K562 (cell line): ENCODE results near the gene ZIC3. TPM values are rescaled to one million over a fixed set of nuclear protein-coding genes. Genes with fewer than 3 reads are reported as not detected.

Source experiments
- ATAC-seq: fragments of 200-7000 bp; cut with Tn5 transposase; 3 replicates; pipeline ENCODE4 v1.9.1; 2020; ENCODE audit warnings: moderate library complexity
- BruUV-seq: library from RNA; stranded (reverse); fragments of 400-500 nt; replicated peaks from 2 replicates; lab custom pipeline; 2021; lab: Mats Ljungman, UMichigan
- CTCF ChIA-PET: fragments of 300-600 bp; formaldehyde crosslinking; extraction: SDS; loops from one replicate; lab custom pipeline; 2021; ENCODE audit warnings: low intra/inter-chr PET ratio; lab: Yijun Ruan, JAX
- POLR2A ChIA-PET: fragments of 300-600, 350-650 bp; sonication (Branson Sonifier 250); formaldehyde crosslinking; extraction: SDS; loops from one replicate; lab custom pipeline; 2021; ENCODE audit warnings: antibody characterized with exemption, inconsistent platforms; lab: Yijun Ruan, JAX
- DNase-seq, 4 experiments: peaks; one replicate each; pipeline versions ENCODE4 v3.0.0 to v3.0.0-alpha.2; 2011 to 2018; ENCODE audit warnings: low spot score in 3 of 4, mixed read lengths in 3 of 4; ENCODE audit errors: extremely low read depth in 1 of 4
- FAIRE-seq: peaks from 2 replicates; lab custom pipeline; 2011; peaks lifted over from hg19 to GRCh38; lab: Jason Lieb, UNC
- H2AFZ ChIP-seq: 2 replicates; pipeline ENCODE4 v1.6.0; 2011; ENCODE audit warnings: low read depth, low read length, control low read depth, inconsistent platforms
- H3K27ac ChIP-seq: fragments of 200-600 bp; 3 replicates; pipeline ENCODE4 v1.8.0; 2011; ENCODE audit warnings: low read depth, mild to moderate bottlenecking, control low read depth, inconsistent platforms, low read length, moderate library complexity, mixed read lengths; ENCODE audit errors: extremely low read depth
- H3K27me3 ChIP-seq, 2 experiments: fragments of 300-600 bp in 1 of 2; 2 replicates in 1 of 2; 3 replicates in 1 of 2; pipeline versions ENCODE4 v1.6.0 to v1.8.0; 2011; ENCODE audit warnings: inconsistent platforms in 2 of 2, low read length in 2 of 2, mild to moderate bottlenecking in 1 of 2, mixed read lengths in 1 of 2, moderate library complexity in 1 of 2; ENCODE audit not compliant: control insufficient read depth in 2 of 2, insufficient read depth in 2 of 2
- H3K36me3 ChIP-seq: fragments of 300-600 bp; 3 replicates; pipeline ENCODE4 v1.8.0; 2011; ENCODE audit warnings: mild to moderate bottlenecking, low read length, inconsistent platforms; ENCODE audit not compliant: control insufficient read depth, insufficient read depth
- H3K4me1 ChIP-seq, 2 experiments: fragments of 200-600 bp in 1 of 2; replicated peaks in 1 of 2; 2 replicates in 1 of 2; 3 replicates in 1 of 2; pipeline versions ENCODE4 v1.5.1 to v1.8.0; 2011; ENCODE audit warnings: inconsistent platforms in 2 of 2, low read length in 2 of 2, mild to moderate bottlenecking in 1 of 2, mixed read lengths in 1 of 2, moderate library complexity in 1 of 2; ENCODE audit not compliant: control insufficient read depth in 2 of 2, insufficient read depth in 2 of 2
- H3K4me2 ChIP-seq: 2 replicates; pipeline ENCODE4 v1.6.1; 2011; ENCODE audit warnings: low read length, control low read depth, inconsistent platforms, mixed read lengths; ENCODE audit not compliant: insufficient read depth
- H3K4me3 ChIP-seq: fragments of 200-600 bp; sonication (generic), shearing (Covaris generic); 2 replicates; pipeline ENCODE4 v1.5.1; 2016; ENCODE audit warnings: control low read depth, inconsistent platforms
- H3K79me2 ChIP-seq: fragments of 200-600 bp; 3 replicates; pipeline ENCODE4 v1.8.0; 2011; ENCODE audit warnings: low read length, inconsistent platforms; ENCODE audit not compliant: control insufficient read depth, insufficient read depth
- H3K9ac ChIP-seq, 2 experiments: 2 replicates each; pipeline versions ENCODE4 v1.6.0 to v1.6.1; 2011; ENCODE audit warnings: low read depth in 2 of 2, low read length in 2 of 2, control low read depth in 1 of 2, inconsistent platforms in 1 of 2, mild to moderate bottlenecking in 1 of 2, mixed read lengths in 1 of 2; ENCODE audit not compliant: insufficient read depth in 1 of 2
- H3K9me1 ChIP-seq: one replicate; pipeline ENCODE4 v1.6.0; 2011; ENCODE audit warnings: inconsistent platforms, mild to moderate bottlenecking, low read length, moderate library complexity; ENCODE audit not compliant: control insufficient read depth, insufficient read depth
- H3K9me3 ChIP-seq: replicated peaks from 2 replicates; pipeline ENCODE4 v1.5.1; 2011; ENCODE audit warnings: low read depth, low read length, inconsistent platforms; ENCODE audit not compliant: control insufficient read depth, insufficient read depth
- H4K20me1 ChIP-seq: replicated peaks from 2 replicates; pipeline ENCODE4 v1.6.1; 2011; ENCODE audit warnings: low read length, inconsistent platforms, mixed read lengths; ENCODE audit not compliant: control insufficient read depth, insufficient read depth
- ETS2 ChIP-seq: IDR thresholded peaks from 2 replicates; pipeline ENCODE4 v1.6.1; 2016; ENCODE audit warnings: borderline replicate concordance, missing genetic modification characterization, mild to moderate bottlenecking, moderate library complexity, missing compliant biosample characterization; ENCODE audit not compliant: poor library complexity, severe bottlenecking
- FOXJ2 ChIP-seq: fragments of 200-800 bp; sonication (Bioruptor generic); IDR thresholded peaks from 2 replicates; pipeline ENCODE4 v1.6.1; 2016; ENCODE audit warnings: missing genetic modification characterization, missing compliant biosample characterization
- HSF4 ChIP-seq: fragments of 250-450 bp; sonication (Bioruptor Pico); IDR thresholded peaks from 2 replicates; pipeline ENCODE4 v2.1.2; 2022; ENCODE audit warnings: mild to moderate bottlenecking, moderate library complexity, borderline replicate concordance
- NRF1 ChIP-seq, 2 experiments: fragments of 450-650 bp; IDR thresholded peaks in 1 of 2; conservative IDR thresholded peaks in 1 of 2; 2 replicates each; pipeline ENCODE4 v1.6.1; 2014; ENCODE audit warnings: mild to moderate bottlenecking in 2 of 2
- PHB2 ChIP-seq: fragments of 450-650 bp; IDR thresholded peaks from 2 replicates; pipeline ENCODE4 v1.6.1; 2017; ENCODE audit warnings: low read depth
- POLR2B ChIP-seq: fragments of 450-650 bp; IDR thresholded peaks from 2 replicates; pipeline ENCODE4 v1.6.1; 2018; ENCODE audit warnings: low read depth; ENCODE audit not compliant: partially characterized antibody
- SMAD4 ChIP-seq: fragments of 250-450 bp; sonication (Bioruptor Pico); conservative IDR thresholded peaks from 2 replicates; pipeline ENCODE4 v1.8.0; 2021; ENCODE audit warnings: inconsistent platforms, mild to moderate bottlenecking, moderate library complexity
- STAT5B ChIP-seq: fragments of 250-450 bp; sonication (Bioruptor Pico); IDR thresholded peaks from 2 replicates; pipeline ENCODE4 v1.8.0; 2021; ENCODE audit warnings: mild to moderate bottlenecking, inconsistent platforms
- ZNF3 ChIP-seq: fragments of 250-450 bp; sonication (Bioruptor Pico); IDR thresholded peaks from 2 replicates; pipeline ENCODE4 v1.5.0; 2021; ENCODE audit warnings: mild to moderate bottlenecking, moderate library complexity
- WGBS: fragments of 100-300 bp; shearing (Covaris generic); methylation state at CpG from one replicate; pipeline ENCODE4 v1.1.6; 2016; ENCODE audit warnings: low coverage, mixed read lengths; ENCODE audit not compliant: insufficient coverage; ENCODE audit errors: missing lambda C conversion rate; 5-methylcytosine and 5-hydroxymethylcytosine counted together
- in situ Hi-C: fragments of 300-500 bp; cut with MboI; formaldehyde crosslinking; loops from 4 replicates; pipeline ENCODE4 v1.15.0; 2018; ENCODE audit warnings: inconsistent platforms, mixed read lengths
- intact Hi-C: fragments of 100-400 bp; cut with micrococcal nuclease; formaldehyde crosslinking; loops from 2 replicates; pipeline ENCODE4 v1.14.2; 2022
- polyA plus RNA-seq, 8 experiments: library from polyadenylated mRNA; depleted of rRNA in 4 of 8; stranded (reverse) in 5 of 8; unstranded in 3 of 8; fragments of >200 nt; fragmentation: Nextera tagmentation in 2 of 8; fragmentation: Illumina TruSeq in 1 of 8; extraction: Ambion mirVana in 2 of 8; extraction: Trizol in 1 of 8; gene quantifications; 2 replicates each; pipeline versions ENCODE4 v1.2.1 to v1.2.3, GENCODE V29; 2011 to 2014; ENCODE audit warnings: inconsistent platforms in 1 of 8, missing spikeins in 1 of 8
- total RNA-seq, 7 experiments: library from RNA; depleted of rRNA in 6 of 7; stranded (reverse); fragments of >200 nt in 6 of 7; fragmentation: Illumina TruSeq in 2 of 7; extraction: Trizol in 2 of 7; gene quantifications; 2 replicates each; pipeline versions ENCODE4 v1.2.1 to v1.2.3, GENCODE V29; 2011 to 2021; ENCODE audit warnings: low replicate concordance in 1 of 7
- TF ChIP-seq, protein P1 (sequence below): fragments of 250-450 bp; sonication (Bioruptor Pico); IDR thresholded peaks from 2 replicates; pipeline ENCODE4 v1.5.1; 2021; ENCODE audit warnings: mild to moderate bottlenecking

The ZIC3 gene
- total and polyA plus RNA-seq, 9 of the 15 experiments (the other 6 are each of a cell fraction or from before 2014, with no cell fraction given), result not detected

DNA sequence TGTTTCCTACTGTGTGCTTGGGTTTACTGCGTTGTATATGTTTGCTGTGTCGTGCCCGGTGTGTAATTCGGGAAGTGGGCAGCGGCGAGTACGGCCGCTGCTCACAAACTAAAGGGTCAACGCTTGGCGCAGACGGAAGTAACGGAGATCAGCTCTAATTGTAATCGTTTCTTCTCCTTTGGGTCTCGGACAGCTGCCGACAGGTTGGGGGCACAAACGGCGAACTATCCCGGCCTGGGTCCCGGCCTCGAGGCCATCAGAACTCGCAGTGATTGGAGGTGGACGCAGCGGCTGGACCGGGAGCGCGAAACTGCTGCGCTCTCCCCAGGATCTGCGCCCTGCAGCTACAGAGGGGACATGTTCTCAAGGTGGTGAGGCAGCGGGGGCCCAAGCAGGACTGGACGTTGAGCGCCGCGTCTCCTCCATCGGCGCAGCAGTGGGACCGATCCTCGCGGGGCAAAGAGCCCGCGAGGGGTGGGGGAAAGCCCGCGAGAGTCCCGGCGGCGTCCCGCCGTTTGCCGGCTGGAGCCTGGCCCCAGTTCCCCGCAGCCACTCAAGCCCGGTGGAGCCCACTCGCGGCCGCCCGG, 516 bp upstream of the ZIC3 start:
- Histone ChIP-seq H3K9me3 (no peaks in the 10 kb centered on the region), H3K4me2 (no peak overlapping the region), H3K36me3 (no peaks in the 10 kb centered on the region), H3K9me1 (no peaks in the 10 kb centered on the region), H3K9ac (no peak overlapping the region), H3K4me1 (no peaks in the 10 kb centered on the region; a peak in 1 of 5 replicates), H3K27me3 (peaks cover 0 to 6% of the 10 kb centered on the region in 2 experiments; a peak in 1 of 5 replicates), H2AFZ (no peak overlapping the region), H3K27ac (no peak overlapping the region), H4K20me1 (no peaks in the 10 kb centered on the region), H3K4me3 (no peak overlapping the region), H3K79me2 (no peaks in the 10 kb centered on the region)
- DNase-seq, result no peak
- no peak for FAIRE-seq
- WGBS, result 10% methylated on average over 33 of the region's 54 CpGs
- ATAC-seq, result no peak
- POLR2A ChIA-PET, result no interaction called here
- no TSS peak for BruUV-seq
- CTCF ChIA-PET, result interaction anchor here (0.6 kb wide), 1 partner anchor 1278 kb away, joined by 3 read pairs; no protein-coding TSS in a partner anchor
- intact Hi-C loops (no loop called here), in situ Hi-C loops (no loop called here)
- TF ChIP-seq, protein P1, sequence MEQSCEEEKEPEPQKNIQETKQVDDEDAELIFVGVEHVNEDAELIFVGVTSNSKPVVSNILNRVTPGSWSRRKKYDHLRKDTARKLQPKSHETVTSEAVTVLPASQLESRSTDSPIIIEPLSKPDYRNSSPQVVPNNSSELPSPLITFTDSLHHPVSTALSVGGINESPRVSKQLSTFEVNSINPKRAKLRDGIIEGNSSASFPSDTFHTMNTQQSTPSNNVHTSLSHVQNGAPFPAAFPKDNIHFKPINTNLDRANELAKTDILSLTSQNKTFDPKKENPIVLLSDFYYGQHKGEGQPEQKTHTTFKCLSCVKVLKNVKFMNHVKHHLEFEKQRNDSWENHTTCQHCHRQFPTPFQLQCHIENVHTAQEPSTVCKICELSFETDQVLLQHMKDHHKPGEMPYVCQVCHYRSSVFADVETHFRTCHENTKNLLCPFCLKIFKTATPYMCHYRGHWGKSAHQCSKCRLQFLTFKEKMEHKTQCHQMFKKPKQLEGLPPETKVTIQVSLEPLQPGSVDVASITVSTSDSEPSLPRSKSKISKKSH, result no peak
- TF ChIP-seq FOXJ2 (tag) (no peak), POLR2B (no peak), NRF1 (conservative IDR thresholded peaks at IDR 0.05 in 1 of 2, IDR thresholded peaks at IDR 0.05 in 1 of 2) (no peak), ZNF3 (CRISPR knock-in tag) (no peak), HSF4 (CRISPR knock-in tag) (no peak), SMAD4 (CRISPR knock-in tag) (no peak), PHB2 (no peak), STAT5B (CRISPR knock-in tag) (no peak), ETS2 (tag) (no peak)
- TF ChIP-seq, all 486 proteins: peak for 0
